Mucosa of rectum (tissue), 2 donors: ENCODE data around the gene PTPMT1.

Source experiments
- H3K27ac ChIP-seq, 2 donors: one replicate each; pipeline ENCODE4 v1.7.0; 2013; ENCODE audit warnings: inconsistent platforms in 2 of 2, low read depth in 2 of 2, low read length in 2 of 2
- H3K27me3 ChIP-seq, 2 donors: one replicate each; pipeline ENCODE4 v1.7.0; 2013; ENCODE audit warnings: low read length in 2 of 2; ENCODE audit not compliant: control insufficient read depth in 2 of 2, insufficient read depth in 2 of 2
- H3K36me3 ChIP-seq, 2 donors: one replicate each; pipeline ENCODE4 v1.7.0; 2013; ENCODE audit warnings: low read length in 2 of 2; ENCODE audit not compliant: control insufficient read depth in 2 of 2, insufficient read depth in 2 of 2
- H3K4me1 ChIP-seq, 2 donors: one replicate each; pipeline ENCODE4 v1.7.0; 2013; ENCODE audit warnings: low read length in 2 of 2, mild to moderate bottlenecking in 1 of 2; ENCODE audit not compliant: control insufficient read depth in 2 of 2, insufficient read depth in 2 of 2
- H3K4me3 ChIP-seq, 2 donors: one replicate each; pipeline ENCODE4 v1.7.0; 2013; ENCODE audit warnings: low read length in 2 of 2
- H3K9ac ChIP-seq, 2 donors: one replicate each; pipeline ENCODE4 v1.7.0; 2013; ENCODE audit warnings: low read length in 2 of 2, low read depth in 1 of 2, mild to moderate bottlenecking in 1 of 2
- H3K9me3 ChIP-seq, 2 donors: one replicate each; pipeline ENCODE4 v1.7.0; 2013; ENCODE audit warnings: low read length in 2 of 2; ENCODE audit not compliant: control insufficient read depth in 2 of 2
- donor health status: healthy.
- donor health status: Normal muscosa, but diverticular disease.

PTPMT1 gene

DNA sequence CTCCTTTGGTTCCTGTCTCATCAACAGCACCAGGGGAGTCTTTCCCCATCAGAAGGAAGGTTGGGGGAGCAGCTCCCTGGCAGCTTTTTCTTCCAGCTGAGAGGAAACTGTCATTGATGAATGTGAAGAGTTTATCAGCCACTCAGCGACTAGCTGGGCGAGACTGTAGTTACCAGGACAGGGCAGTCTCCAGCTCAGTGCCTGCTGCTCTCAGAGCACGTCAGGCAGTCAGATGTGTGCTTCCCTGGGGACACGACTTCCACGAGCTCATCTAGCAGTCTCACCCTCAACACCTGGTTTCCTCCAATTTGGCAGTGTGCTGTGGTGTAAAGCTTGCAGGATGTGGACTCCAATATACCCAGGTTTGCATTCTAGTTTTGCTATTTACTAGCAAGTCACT lies 41.3 kb downstream of the PTPMT1 start:
- H3K27ac ChIP-seq = no peak overlapping the region
- H3K36me3 ChIP-seq = peaks cover 0 to 4% of the 10 kb centered on the region in 2 donors
- H3K27me3 ChIP-seq = no peaks in the 10 kb centered on the region
- H3K4me1 ChIP-seq = no peaks in the 10 kb centered on the region
- no peak overlapping the region for H3K4me3 ChIP-seq
- H3K9ac ChIP-seq = no peak overlapping the region
- H3K9me3 ChIP-seq = no peaks in the 10 kb centered on the region

DNA sequence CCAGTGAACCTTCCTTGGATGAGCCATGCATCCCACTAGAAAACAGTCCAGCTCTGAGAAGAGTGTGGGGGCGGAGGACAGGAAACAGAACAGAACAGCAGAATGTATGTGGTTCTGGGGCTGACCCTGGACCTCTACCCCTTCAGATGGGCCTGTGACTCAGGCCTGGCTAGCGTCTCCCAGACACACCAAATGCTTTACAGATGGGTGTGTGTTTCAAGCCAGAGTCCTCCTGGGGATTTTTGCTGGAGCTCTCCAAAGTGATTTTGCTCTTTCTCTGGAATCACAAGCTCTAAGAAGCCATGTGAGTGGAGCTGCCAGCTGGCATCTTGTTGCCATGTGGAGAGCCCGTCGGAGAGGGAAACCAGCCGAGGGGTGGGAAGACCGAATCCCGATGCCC lies 42.0 kb downstream of the PTPMT1 start:
- Histone ChIP-seq H3K36me3 (peaks cover 0 to 4% of the 10 kb centered on the region in 2 donors), H3K4me3 (no peak overlapping the region), H3K27ac (no peak overlapping the region), H3K4me1 (no peaks in the 10 kb centered on the region), H3K9me3 (no peaks in the 10 kb centered on the region), H3K27me3 (no peaks in the 10 kb centered on the region), H3K9ac (no peak overlapping the region)

DNA sequence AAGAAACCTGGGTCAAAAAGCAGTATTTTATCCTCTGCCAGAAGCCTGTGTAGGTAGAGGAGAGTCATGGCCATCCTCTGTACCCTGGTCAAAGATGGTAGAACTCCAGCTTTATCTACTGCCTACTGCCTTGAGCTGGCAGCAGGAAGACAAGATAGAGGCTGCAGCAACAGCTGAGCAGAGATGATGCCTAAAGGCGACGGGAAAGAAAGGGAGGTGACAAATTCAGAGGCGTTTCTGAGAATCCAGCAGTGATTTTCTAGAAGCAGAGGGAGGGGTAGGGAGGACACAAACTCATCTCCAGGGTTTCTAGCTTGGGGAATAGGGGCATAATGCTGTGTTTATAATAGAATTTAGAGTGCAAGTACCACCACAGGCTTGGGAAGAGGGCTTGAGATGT lies 44.3 kb downstream of the PTPMT1 start:
- Histone ChIP-seq H3K4me1 (no peaks in the 10 kb centered on the region), H3K4me3 (no peak overlapping the region), H3K27me3 (no peaks in the 10 kb centered on the region), H3K9me3 (no peaks in the 10 kb centered on the region), H3K27ac (no peak overlapping the region), H3K9ac (no peak overlapping the region), H3K36me3 (peaks cover 0 to 4% of the 10 kb centered on the region in 2 donors)

DNA sequence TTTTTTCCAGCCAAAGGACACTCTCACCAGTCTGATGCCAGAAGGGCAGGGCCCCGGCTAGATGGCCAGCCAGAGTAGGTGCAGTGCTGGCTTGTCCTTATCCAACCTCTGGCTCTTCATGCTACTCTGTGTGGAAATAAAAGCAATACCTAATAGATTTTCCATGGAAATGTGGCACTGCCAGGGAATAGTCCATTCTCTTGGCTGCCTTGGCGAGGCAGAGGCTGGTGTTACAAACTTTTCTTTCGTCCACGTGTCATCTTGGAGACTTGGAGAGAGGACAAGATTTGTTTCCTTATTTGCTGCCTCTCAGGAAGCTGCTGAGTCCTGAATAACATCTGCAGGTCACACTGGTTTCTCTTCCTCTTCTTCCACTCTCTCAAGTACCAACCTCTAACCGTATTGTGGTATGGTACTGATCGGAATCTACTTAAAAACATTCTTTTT lies 46.0 kb downstream of the PTPMT1 start:
- no peak overlapping the region for H3K9ac ChIP-seq
- H3K27me3 ChIP-seq = no peaks in the 10 kb centered on the region
- no peaks in the 10 kb centered on the region for H3K4me1 ChIP-seq
- no peak overlapping the region for H3K4me3 ChIP-seq
- H3K36me3 ChIP-seq = peaks cover 0 to 4% of the 10 kb centered on the region in 2 donors
- no peaks in the 10 kb centered on the region for H3K9me3 ChIP-seq
- H3K27ac ChIP-seq = no peak overlapping the region

DNA sequence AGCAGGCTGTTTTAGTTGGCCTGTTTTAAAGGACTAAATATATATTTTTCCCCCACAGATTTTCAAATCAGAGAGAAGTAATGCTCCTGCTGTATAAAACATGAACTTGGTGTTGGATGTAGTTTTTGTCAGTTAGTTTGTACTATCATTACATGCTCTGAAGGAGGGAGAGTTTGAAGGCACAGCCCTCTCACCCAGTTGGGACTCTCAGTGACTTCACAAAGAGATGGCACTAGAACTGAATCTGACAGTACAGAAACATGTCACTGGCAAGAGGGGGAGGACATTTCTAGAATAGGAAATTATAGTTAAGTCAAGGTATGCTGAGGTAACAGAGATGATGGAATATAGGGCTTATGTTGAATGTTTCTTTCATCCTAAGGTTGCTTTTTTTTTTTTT lies 49.9 kb downstream of the PTPMT1 start:
- Histone ChIP-seq H3K9ac (no peak overlapping the region), H3K4me3 (no peak overlapping the region), H3K27me3 (no peaks in the 10 kb centered on the region), H3K36me3 (peaks cover 11 to 18% of the 10 kb centered on the region in 2 donors), H3K4me1 (no peaks in the 10 kb centered on the region), H3K9me3 (no peaks in the 10 kb centered on the region), H3K27ac (no peak overlapping the region)

DNA sequence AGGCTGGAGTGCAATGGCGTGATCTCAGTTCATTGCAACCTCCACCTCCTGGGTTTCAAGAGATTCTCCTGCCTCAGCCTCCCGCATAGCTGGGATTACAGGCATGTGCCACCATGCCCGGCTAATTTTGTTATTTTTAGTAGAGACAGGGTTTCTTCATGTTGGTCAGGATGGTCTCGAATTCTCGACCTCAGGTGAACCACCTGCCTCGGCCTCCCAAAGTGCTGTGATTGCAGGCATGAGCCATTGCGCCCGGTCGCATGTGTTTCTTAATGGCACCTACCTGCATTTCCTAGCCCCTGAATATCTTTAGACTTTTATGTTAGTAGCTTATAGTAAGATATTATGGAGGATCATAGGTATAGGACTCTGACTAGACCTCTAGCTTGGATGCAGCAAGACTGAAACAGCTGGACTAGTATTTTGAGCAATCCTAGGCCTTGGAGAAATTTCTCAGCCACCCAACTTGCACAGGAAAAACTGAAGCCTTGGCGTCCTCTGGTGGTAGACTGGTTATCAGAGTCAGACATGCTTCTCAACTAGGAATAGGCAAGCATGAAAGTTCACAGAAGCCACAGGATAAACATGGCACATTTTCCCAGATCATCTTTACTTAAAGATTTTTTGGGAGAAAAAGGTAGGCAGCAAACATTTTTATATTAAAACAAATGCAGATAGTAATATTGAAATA lies 51.5 kb downstream of the PTPMT1 start:
- Histone ChIP-seq H3K9ac (no peak overlapping the region), H3K27ac (no peak overlapping the region), H3K4me1 (no peaks in the 10 kb centered on the region), H3K9me3 (no peaks in the 10 kb centered on the region), H3K4me3 (no peak overlapping the region), H3K27me3 (no peaks in the 10 kb centered on the region), H3K36me3 (peaks cover 24 to 34% of the 10 kb centered on the region in 2 donors)

DNA sequence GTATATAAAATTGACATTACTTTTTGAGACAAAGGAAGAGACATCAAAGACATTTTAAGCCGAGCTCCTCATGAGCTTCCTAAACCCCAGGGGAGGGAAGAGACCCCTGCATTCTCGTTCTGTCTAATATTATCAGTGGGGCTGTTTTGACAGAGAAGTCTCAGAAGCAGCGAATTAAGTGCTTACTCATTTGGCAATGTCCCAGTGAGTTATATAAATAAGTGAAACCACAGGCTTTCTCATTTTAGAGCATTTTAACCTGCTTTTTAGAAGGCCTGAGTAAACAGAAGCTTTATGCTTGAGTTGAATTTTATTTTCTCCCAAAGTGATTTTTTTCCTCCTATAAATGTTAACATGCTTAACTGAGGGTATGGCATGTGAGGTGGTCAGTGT lies 52.0 kb downstream of the PTPMT1 start:
- Histone ChIP-seq H3K27ac (no peak overlapping the region), H3K4me1 (no peaks in the 10 kb centered on the region), H3K27me3 (no peaks in the 10 kb centered on the region), H3K9ac (no peak overlapping the region), H3K9me3 (no peaks in the 10 kb centered on the region), H3K36me3 (peaks cover 29 to 39% of the 10 kb centered on the region in 2 donors), H3K4me3 (no peak overlapping the region)

DNA sequence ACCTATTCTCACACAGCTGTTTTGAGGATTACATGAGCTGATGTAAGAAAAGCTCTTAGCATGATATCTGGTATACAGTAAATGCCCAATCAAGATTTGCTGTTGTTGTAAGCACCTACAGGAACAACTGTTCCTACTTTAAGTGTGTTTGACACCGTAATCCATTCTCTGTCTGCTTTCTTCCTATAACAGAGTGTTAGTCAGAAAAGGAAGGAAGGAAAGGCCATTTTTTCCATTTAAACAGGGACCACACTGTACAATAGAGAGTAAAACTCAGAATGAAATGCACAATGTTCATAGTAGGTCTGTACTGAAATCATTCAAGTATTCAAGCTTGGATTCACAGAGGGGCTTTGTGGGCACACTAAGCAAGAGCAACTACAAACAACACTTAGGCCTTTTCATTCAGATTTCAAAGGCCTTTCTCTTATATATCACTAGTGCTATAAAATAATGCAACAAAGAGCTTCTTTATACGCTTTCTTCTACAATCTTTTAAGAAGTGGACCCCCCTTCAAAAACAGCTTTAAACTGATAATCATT lies 55.5 kb downstream of the PTPMT1 start:
- Histone ChIP-seq H3K27ac (no peak overlapping the region), H3K36me3 (peaks cover 38 to 58% of the 10 kb centered on the region in 2 donors), H3K4me1 (no peaks in the 10 kb centered on the region), H3K27me3 (no peaks in the 10 kb centered on the region), H3K4me3 (no peak overlapping the region), H3K9ac (no peak overlapping the region), H3K9me3 (no peaks in the 10 kb centered on the region)
